Small intestine (tissue), 7 donors: ENCODE measurements around the gene BMPR2. TPM values are rescaled to one million over a fixed set of nuclear protein-coding genes. Genes with fewer than 3 reads are reported as not detected.
"Not testable (repeated sequence)": the region's sequence is repeated elsewhere in the genome, so short reads cannot be mapped to it uniquely, and the experiment has no call there.

Experiments used
- DNase-seq, 2 donors: peaks; one replicate each; pipeline versions ENCODE4 v3.0.0 to v3.0.0-alpha.2; 2013
- FAIRE-seq: peaks from 2 replicates; lab custom pipeline; 2012; peaks lifted over from hg19 to GRCh38; lab: Jason Lieb, UNC
- H3K27ac ChIP-seq, 3 donors: one replicate each; pipeline ENCODE4 v1.5.1; 2013; ENCODE audit warnings: low read length in 2 of 3, mild to moderate bottlenecking in 2 of 3, control low read depth in 1 of 3, inconsistent platforms in 1 of 3, low read depth in 1 of 3, moderate library complexity in 1 of 3
- H3K27me3 ChIP-seq, 3 donors: one replicate each; pipeline ENCODE4 v1.6.1; 2013; ENCODE audit warnings: low read length in 3 of 3, inconsistent platforms in 1 of 3; ENCODE audit not compliant: control insufficient read depth in 3 of 3, insufficient read depth in 3 of 3
- H3K36me3 ChIP-seq, 3 donors: one replicate each; pipeline ENCODE4 v1.6.1; 2013; ENCODE audit warnings: low read length in 3 of 3, inconsistent platforms in 1 of 3, low read depth in 1 of 3, mild to moderate bottlenecking in 1 of 3, moderate library complexity in 1 of 3; ENCODE audit not compliant: control insufficient read depth in 3 of 3, insufficient read depth in 2 of 3
- H3K4me1 ChIP-seq, 3 donors: one replicate each; pipeline ENCODE4 v1.6.1; 2013; ENCODE audit warnings: low read length in 2 of 3, inconsistent platforms in 1 of 3, low read depth in 1 of 3, mild to moderate bottlenecking in 1 of 3, moderate library complexity in 1 of 3; ENCODE audit not compliant: control insufficient read depth in 3 of 3, insufficient read depth in 2 of 3
- H3K4me3 ChIP-seq, 3 donors: one replicate each; pipeline ENCODE4 v1.5.1; 2013; ENCODE audit warnings: low read length in 3 of 3, control low read depth in 1 of 3, inconsistent platforms in 1 of 3, low read depth in 1 of 3, mild to moderate bottlenecking in 1 of 3, moderate library complexity in 1 of 3
- H3K9me3 ChIP-seq, 2 donors: one replicate each; pipeline ENCODE4 v1.6.1; 2013; ENCODE audit warnings: low read depth in 1 of 2, low read length in 1 of 2; ENCODE audit not compliant: control insufficient read depth in 2 of 2, insufficient read depth in 1 of 2
- WGBS, 3 donors: extraction: QIAGEN DNeasy Blood & Tissue Kit; methylation state at CpG; one replicate each; pipeline ENCODE4 v1.1.7; 2013; 5-methylcytosine and 5-hydroxymethylcytosine counted together
- polyA plus RNA-seq, 4 donors: library from polyadenylated mRNA; stranded (reverse) in 3 of 4; unstranded in 1 of 4; fragments of 200-250 nt in 3 of 4; fragments of 120-200 nt in 1 of 4; gene quantifications; one replicate each; pipeline versions ENCODE4 v1.2.1 to v1.2.3, GENCODE V29; 2013
- donor health status: healthy with polysubstance abuse.
- donor health status: control.
- donor health status: control.
- donor health status: Bipolar disorder and iron deficiency.
- donor health status: healthy.

Gene BMPR2
- polyA plus RNA-seq, 4 donors: 2.2 to 22.8 (median 6.5) TPM

- not testable (repeated sequence) for H3K4me3 ChIP-seq, H3K36me3 ChIP-seq, FAIRE-seq, H3K27ac ChIP-seq, H3K9me3 ChIP-seq, DNase-seq, H3K27me3 ChIP-seq, H3K4me1 ChIP-seq
- WGBS, 3 donors: 95 to 98% (median 96%) methylated on average over 17 to 21 of the region's 21 CpGs
Observed at GRCh38 chr2:202503276-202503675, 127.1 kb downstream of the BMPR2 start.

- WGBS, 3 donors: 75 to 96% (median 89%) methylated on average over 2 of the region's 2 CpGs
- H3K4me1 ChIP-seq: no peaks in the 10 kb centered on the region
- H3K27me3 ChIP-seq: no peaks in the 10 kb centered on the region
- H3K27ac ChIP-seq: no peak overlapping the region
- no peak overlapping the region for H3K4me3 ChIP-seq
- H3K9me3 ChIP-seq: no peaks in the 10 kb centered on the region
- FAIRE-seq: no peak
- no peak for DNase-seq
- H3K36me3 ChIP-seq: peaks cover 0 to 7% (median 0%) of the 10 kb centered on the region in 3 donors
Observed at GRCh38 chr2:202508686-202509085, 132.6 kb downstream of the BMPR2 start.

GRCh38 chr2:202510911-202511310 lies 134.8 kb downstream of the BMPR2 start:
- FAIRE-seq: no peak
- peaks cover 0 to 11% (median 0%) of the 10 kb centered on the region in 3 donors for H3K36me3 ChIP-seq
- H3K27ac ChIP-seq: no peak overlapping the region
- WGBS, 3 donors: 88 to 95% (median 91%) methylated on average over 3 of the region's 3 CpGs
- H3K4me3 ChIP-seq: no peak overlapping the region
- H3K9me3 ChIP-seq: no peaks in the 10 kb centered on the region
- no peaks in the 10 kb centered on the region for H3K4me1 ChIP-seq
- no peaks in the 10 kb centered on the region for H3K27me3 ChIP-seq
- no peak for DNase-seq

GRCh38 chr2:202512176-202512575 lies 136.0 kb downstream of the BMPR2 start:
- no peak for DNase-seq
- Histone ChIP-seq H3K9me3 (no peaks in the 10 kb centered on the region), H3K27me3 (no peaks in the 10 kb centered on the region), H3K4me3 (no peak overlapping the region), H3K27ac (no peak overlapping the region), H3K36me3 (peaks cover 0 to 14% (median 0%) of the 10 kb centered on the region in 3 donors), H3K4me1 (no peaks in the 10 kb centered on the region)
- FAIRE-seq: no peak
- WGBS, 3 donors: 92 to 96% (median 93%) methylated on average over 2 of the region's 2 CpGs

- Histone ChIP-seq H3K36me3 (peaks cover 0 to 22% (median 2%) of the 10 kb centered on the region in 3 donors), H3K9me3 (no peaks in the 10 kb centered on the region), H3K4me3 (no peak overlapping the region), H3K27me3 (no peaks in the 10 kb centered on the region), H3K27ac (no peak overlapping the region), H3K4me1 (no peaks in the 10 kb centered on the region)
- WGBS, 3 donors: 72 to 91% (median 81%) methylated on average over 3 of the region's 3 CpGs
- DNase-seq (no peak), FAIRE-seq (no peak)
Observed at GRCh38 chr2:202514732-202515131, 138.6 kb downstream of the BMPR2 start.

GRCh38 chr2:202519453-202519852 lies 143.3 kb downstream of the BMPR2 start:
- FAIRE-seq (no peak), DNase-seq (no peak)
- no peak overlapping the region for H3K4me3 ChIP-seq
- H3K27ac ChIP-seq: no peak overlapping the region
- no peaks in the 10 kb centered on the region for H3K4me1 ChIP-seq
- WGBS, 3 donors: 96 to 100% (median 96%) methylated on average over 1 of the region's 1 CpG
- peaks cover 2 to 41% (median 13%) of the 10 kb centered on the region in 3 donors for H3K36me3 ChIP-seq
- H3K9me3 ChIP-seq: no peaks in the 10 kb centered on the region
- no peaks in the 10 kb centered on the region for H3K27me3 ChIP-seq

GRCh38 chr2:202521470-202521869 lies 145.3 kb downstream of the BMPR2 start:
- no peak for FAIRE-seq

GRCh38 chr2:202529389-202529788 lies 153.3 kb downstream of the BMPR2 start:
- 47 to 67% (median 62%) methylated on average over 1 of the region's 1 CpG for WGBS, 3 donors
- FAIRE-seq: no peak
- H3K36me3 ChIP-seq: peaks cover 0 to 22% (median 2%) of the 10 kb centered on the region in 3 donors

More at GRCh38 chr2:202521470-202521869, 145.3 kb downstream of the BMPR2 start:
- no peak for DNase-seq
- Histone ChIP-seq H3K27me3 (no peaks in the 10 kb centered on the region), H3K9me3 (no peaks in the 10 kb centered on the region), H3K27ac (no peak overlapping the region), H3K4me1 (no peaks in the 10 kb centered on the region), H3K4me3 (no peak overlapping the region), H3K36me3 (peaks cover 2 to 36% (median 13%) of the 10 kb centered on the region in 3 donors)

GRCh38 chr2:202530038-202530437 lies 153.9 kb downstream of the BMPR2 start:
- 15 to 33% (median 26%) methylated on average over 1 of the region's 1 CpG for WGBS, 3 donors
- Histone ChIP-seq H3K4me3 (no peak overlapping the region), H3K27me3 (no peaks in the 10 kb centered on the region), H3K36me3 (peaks cover 0 to 20% (median 2%) of the 10 kb centered on the region in 3 donors), H3K27ac (peak overlapping the region in 1 of 3 donors; percentile 32), H3K4me1 (no peaks in the 10 kb centered on the region), H3K9me3 (no peaks in the 10 kb centered on the region)
- FAIRE-seq (no peak), DNase-seq (no peak)

More at GRCh38 chr2:202529389-202529788, 153.3 kb downstream of the BMPR2 start:
- H3K27me3 ChIP-seq: no peaks in the 10 kb centered on the region
- no peak overlapping the region for H3K4me3 ChIP-seq
- no peak for DNase-seq
- no peaks in the 10 kb centered on the region for H3K9me3 ChIP-seq
- H3K27ac ChIP-seq: no peak overlapping the region
- H3K4me1 ChIP-seq: no peaks in the 10 kb centered on the region
